ENCODE results near the gene SLC39A13.

SLC39A13 gene

DNA sequence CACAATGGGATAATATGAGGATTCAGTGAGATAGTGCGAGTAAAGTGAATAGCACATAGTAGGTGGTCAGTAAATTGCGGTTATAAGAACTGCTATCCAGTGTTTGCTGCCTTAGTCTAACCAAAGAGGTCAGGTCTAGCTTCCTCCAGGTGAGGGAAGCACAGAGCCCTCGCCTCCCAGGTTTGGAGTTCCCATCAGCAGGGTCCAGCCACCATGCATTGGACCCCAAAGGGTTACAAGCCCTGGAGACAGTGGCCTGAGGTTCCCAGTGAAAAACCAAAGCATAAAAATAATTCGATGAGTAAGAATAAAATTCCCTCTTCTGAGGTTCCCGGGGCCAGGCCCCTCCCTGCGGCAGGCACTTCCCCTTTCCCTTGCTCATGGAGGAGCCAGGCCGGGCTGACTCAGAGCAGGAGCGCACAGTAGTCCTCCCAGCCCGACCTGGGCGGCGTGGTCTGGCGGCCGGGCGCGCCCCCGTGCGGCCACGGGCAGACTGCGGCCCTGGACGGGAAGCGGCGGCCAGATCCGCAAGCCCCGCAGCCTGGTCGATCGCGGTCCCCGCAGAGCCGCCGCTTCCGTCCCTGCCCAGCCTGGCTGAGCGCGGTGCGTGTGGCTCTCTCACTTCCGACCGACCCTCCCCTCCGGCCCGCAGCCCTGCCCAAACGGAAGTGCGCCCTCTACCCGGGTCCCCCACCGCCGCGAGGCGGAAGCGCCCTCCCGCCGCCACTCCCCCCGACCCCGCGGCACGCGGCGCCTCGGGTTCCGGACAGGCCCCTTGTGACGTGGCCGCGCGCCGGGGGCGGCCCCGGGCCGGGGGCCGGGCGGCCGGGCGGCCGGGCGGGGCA lies at the start of gene SLC39A13:
Gene SLC39A13, plus strand, starts transcription at position 845 of the 845 bp plus-strand sequence. CDS start 1,505 bp downstream, outside the sequence.
- DNase-seq (ENCODE audit: low read depth in 2 of 2), result peak; percentile 87 to 90

- DNase-seq (ENCODE audit: low read depth in 2 of 2), result no peak
These were observed 49.7 kb upstream of the SLC39A13 start for GRCh38 chr11:47358731-47359051.

GRCh38 chr11:47359162-47359561 lies 49.2 kb upstream of the SLC39A13 start:
- no peak for DNase-seq (ENCODE audit: low read depth in 2 of 2)

GRCh38 chr11:47359586-47359985 lies 48.8 kb upstream of the SLC39A13 start:
- no peak for DNase-seq (ENCODE audit: low read depth in 2 of 2)

DNA sequence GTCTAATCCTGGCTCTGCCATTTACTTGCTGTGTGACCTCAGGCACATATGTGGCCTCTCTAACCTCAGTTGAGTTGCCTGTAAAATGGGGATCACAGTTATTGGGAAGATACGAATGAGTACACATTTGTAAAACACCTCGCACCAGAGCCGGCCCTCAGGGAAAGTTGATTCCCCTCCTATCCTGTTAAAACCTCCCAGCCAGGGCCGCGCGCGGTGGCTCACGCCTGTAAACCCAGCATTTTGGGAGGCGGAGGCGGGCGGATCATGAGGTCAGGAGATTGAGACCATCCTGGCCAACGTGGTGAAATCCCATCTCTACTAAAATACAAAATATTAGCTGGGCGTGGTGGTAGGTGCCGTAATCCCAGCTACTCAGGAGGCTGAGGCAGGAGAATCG lies 48.0 kb upstream of the SLC39A13 start:
- no peak for DNase-seq (ENCODE audit: low read depth in 2 of 2)

DNA sequence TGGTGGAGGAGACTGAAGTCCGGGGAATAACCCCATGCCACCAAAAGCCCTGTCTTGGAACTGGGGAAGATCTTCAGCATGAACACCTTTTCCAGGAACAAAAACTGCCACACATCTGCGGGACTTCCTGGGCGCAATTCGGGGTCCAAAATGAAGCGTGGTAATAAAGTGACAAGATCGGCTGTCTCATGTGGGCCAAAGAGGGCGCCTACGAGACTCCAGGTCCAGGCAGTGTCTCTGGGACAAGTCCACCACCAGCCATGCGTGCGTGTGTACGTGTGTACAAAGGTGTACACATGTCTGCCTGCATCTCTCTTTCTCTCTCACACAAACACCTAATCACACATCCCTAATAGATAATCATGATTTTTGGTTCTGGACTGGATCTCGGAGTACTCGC lies 47.0 kb upstream of the SLC39A13 start:
- DNase-seq (ENCODE audit: low read depth in 2 of 2), result no peak

DNA sequence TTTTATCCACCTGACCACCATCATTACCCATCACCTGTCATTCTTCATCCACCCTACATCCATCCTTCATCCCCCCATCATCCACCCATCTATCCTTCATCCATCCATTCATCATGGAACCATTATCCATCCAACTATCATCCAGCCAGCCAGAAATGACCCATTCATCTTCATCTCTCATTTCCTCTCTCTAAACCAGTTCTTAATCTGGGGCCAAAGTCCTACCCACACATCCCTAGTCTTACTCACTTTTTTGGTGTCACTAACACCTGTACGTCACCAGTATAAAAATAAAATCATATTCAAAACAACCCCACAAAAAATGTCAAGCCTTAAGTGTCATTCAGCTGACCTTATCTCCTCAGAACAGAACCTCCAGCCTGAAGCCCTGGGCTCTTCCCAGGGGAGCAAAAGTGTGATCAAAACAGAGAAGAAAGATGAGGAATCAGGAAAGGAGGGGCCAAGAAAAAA lies 42.3 kb upstream of the SLC39A13 start:
- no peak for DNase-seq (ENCODE audit: low read depth in 2 of 2)

- DNase-seq (ENCODE audit: low read depth in 2 of 2), result no peak
These were observed 38.7 kb upstream of the SLC39A13 start for GRCh38 chr11:47369676-47370075.

GRCh38 chr11:47372422-47372821 lies 36.0 kb upstream of the SLC39A13 start:
- DNase-seq (ENCODE audit: low read depth in 2 of 2), result no peak

- peak; percentile 78 to 81 for DNase-seq (ENCODE audit: low read depth in 2 of 2)
These were observed 34.3 kb upstream of the SLC39A13 start for GRCh38 chr11:47373876-47374719.

GRCh38 chr11:47374720-47375019 lies 33.7 kb upstream of the SLC39A13 start:
- DNase-seq (ENCODE audit: low read depth in 2 of 2), result no peak

- no peak for DNase-seq (ENCODE audit: low read depth in 2 of 2)
These were observed 33.4 kb upstream of the SLC39A13 start for GRCh38 chr11:47375020-47375419.

- DNase-seq (ENCODE audit: low read depth in 2 of 2), result no peak
These were observed 32.8 kb upstream of the SLC39A13 start for GRCh38 chr11:47375546-47376085.

DNA sequence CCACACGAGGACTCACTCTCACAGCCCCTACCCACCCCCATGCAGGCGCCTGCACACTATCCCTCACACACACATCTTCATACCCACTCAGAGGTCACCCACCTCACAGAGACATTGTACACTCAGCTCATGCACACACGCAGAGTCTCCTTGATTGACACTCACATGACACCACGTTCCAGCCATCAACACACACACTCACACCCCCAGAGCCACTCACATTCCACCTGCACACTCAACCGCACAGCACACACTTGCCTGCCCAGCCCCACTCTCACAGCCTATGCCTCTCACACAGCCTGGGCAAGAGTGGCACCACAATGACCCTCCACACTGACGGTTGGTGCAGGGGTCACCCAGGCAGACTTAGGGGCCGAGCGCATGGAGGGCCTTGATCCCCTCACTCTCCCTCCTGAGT lies 32.3 kb upstream of the SLC39A13 start:
- no peak for DNase-seq (ENCODE audit: low read depth in 2 of 2)

DNA sequence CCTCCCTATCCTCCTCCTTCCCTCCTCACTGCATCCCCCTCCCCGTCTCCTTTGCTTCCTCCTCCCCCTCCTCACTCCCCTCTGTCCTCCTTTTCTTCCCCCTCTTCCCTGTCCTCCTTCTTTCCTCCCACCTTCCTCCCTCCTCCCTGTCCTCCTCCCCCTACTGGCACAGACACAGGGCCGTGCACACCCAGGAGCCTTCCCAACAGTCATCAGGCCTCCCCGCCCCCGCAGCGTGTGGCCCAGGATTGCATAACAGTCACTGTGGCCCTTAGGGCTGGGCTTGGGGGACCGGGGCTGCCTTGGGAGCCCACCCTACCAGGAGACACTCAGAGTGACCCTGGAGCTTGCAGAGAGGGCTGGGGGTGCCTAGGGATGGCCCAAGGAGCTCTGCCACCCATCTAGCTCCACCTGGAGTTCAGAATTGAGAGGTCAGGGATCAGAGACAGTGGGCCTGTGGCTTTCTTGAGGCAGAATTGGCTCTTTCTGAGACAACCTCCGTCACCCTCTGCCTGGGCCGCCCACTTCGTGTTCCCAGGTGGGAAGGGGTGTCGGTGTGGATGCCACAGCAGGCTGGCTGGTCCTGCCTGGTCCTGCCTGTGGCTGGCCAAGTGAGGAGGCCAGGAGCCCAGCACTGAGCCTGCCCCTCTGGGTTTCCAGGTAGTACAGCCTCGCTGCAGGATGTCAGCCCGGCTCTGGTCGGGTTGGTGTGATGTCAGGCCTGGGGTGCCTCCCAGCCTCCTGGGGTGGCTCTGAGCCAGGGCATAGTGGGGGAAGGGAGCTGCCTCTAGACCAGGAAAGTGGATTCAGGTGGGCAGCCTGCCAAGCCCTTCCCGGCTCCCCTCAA lies 31.6 kb upstream of the SLC39A13 start:
- DNase-seq (ENCODE audit: low read depth in 2 of 2), result no peak

DNA sequence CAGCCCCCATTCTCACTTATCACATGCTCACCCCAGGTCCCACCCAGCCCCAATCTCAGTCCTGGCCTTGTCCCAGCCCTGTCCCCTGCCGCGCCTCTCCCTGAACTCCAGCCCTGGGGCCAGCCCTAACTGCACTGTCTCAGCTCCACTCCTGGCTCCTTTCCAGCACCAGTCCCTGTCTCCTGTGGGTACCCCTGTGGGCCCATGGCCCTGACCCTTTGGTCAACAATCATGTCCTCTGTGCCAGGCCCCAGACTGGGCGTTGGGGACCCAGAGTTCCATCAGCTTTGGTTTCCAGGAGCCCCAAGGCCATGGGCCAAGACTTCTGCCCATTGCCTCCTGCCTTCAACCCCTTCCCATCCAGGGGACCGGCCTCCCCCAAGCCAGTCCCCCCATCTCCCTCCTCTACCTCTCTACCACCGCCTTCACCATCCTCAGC lies 30.8 kb upstream of the SLC39A13 start:
- DNase-seq (ENCODE audit: low read depth in 2 of 2), result no peak

- no peak for DNase-seq (ENCODE audit: low read depth in 2 of 2)
These were observed 30.2 kb upstream of the SLC39A13 start, which contains the start of gene SPI1 for GRCh38 chr11:47378010-47378835. Gene SPI1 (minus strand): TSS chr11:47378547. CDS start chr11:47378353, 194 bp downstream.

DNA sequence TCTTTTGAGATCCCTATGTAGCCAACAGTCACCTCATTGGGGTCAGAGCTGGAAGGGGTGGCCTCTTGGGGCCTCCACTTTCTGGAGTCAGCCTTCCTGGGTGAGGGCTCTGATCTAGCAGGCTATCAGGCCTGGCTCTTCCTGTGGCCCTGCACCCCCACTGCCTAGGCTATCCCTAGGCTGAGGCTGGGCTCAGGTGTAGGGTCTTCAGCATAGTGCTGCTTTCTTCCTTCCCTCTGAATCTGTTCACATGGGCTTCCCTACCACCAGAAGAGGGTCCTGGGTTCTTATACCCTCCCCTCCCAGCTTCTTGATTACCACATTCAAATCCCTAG lies 29.6 kb upstream of the SLC39A13 start:
- DNase-seq (ENCODE audit: low read depth in 2 of 2), result no peak

GRCh38 chr11:47379317-47379716 lies 29.1 kb upstream of the SLC39A13 start:
- DNase-seq (ENCODE audit: low read depth in 2 of 2), result no peak

DNA sequence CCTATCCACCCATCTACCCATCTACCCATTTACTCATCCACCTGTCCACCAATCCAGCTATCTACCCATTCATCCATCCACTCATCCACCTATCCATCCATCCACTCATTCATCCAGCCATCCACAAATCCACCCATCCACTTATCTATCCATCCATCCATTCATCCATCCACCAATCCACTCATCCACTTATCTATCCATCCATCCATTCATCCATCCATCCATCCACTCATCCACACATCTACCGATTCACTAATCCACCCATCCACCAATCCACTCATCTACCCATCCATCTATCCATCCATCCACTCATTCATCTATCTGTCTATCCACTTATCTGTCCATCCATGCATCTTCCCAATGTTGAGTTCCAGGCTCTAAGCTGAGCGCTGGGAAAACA lies 28.3 kb upstream of the SLC39A13 start:
- no peak for DNase-seq (ENCODE audit: low read depth in 2 of 2)

DNA sequence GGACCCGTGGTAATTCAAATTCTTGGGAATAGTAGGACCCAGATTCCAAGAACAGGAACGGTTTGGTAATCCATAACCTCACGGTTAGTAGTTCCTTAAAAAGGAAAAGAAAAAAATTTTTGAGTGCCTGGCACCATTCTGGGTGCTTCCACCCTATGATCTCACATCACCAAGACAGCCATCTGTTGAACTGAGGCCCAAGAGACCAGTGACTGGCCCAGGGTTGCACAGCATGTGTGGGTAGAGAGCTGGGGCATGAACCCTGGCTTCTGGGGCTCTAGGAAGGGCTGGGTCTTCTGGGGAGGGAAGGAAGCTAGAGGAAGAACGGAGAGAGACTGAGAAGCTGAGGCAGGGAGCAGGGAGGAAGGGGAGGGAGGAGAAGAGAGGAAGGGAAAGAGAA lies 25.3 kb upstream of the SLC39A13 start:
- DNase-seq (ENCODE audit: low read depth in 2 of 2), result no peak

All from stimulated activated CD8-positive, alpha-beta memory T cell treated with anti-CD3 and anti-CD28 coated beads, Interleukin-2, amount 100 ng/mL, for 48 hours (primary cell).